Measurements from ENCODE around the gene NFIB. TPM values are rescaled to one million over a fixed set of nuclear protein-coding genes. Genes with fewer than 3 reads are reported as not detected.

Gene NFIB
- total and polyA plus RNA-seq, 2 experiments from 2014 or later, result 15.2 to 27.3 TPM

DNA sequence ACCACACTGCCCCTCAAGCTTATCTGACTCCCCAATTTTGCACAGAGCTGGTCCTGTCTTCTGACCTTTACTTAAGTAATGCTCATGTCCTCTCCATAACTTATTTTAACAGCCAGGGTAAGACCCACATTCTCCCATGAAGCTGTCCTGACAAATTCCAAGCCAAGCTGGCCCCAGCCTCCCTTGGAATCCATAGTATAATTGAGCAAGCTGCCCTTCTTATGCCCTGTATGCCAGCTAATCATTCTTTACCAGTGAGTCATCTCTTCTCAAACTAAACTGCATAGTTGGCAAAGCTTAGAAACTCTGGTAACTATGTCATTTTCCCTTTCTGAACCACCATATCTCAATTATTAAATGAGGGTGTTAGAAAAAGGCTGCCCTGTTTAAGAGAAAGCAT is 92.4 kb downstream of the NFIB start:
- H3K4me2 ChIP-seq, result no peak overlapping the region
- H3K36me3 ChIP-seq (replicated peaks; ENCODE audit: insufficient read depth, low read depth), result no peaks in the 10 kb centered on the region
- no peaks in the 10 kb centered on the region for H3K4me1 ChIP-seq (ENCODE audit: insufficient read depth)
- TF ChIP-seq, protein P1, sequence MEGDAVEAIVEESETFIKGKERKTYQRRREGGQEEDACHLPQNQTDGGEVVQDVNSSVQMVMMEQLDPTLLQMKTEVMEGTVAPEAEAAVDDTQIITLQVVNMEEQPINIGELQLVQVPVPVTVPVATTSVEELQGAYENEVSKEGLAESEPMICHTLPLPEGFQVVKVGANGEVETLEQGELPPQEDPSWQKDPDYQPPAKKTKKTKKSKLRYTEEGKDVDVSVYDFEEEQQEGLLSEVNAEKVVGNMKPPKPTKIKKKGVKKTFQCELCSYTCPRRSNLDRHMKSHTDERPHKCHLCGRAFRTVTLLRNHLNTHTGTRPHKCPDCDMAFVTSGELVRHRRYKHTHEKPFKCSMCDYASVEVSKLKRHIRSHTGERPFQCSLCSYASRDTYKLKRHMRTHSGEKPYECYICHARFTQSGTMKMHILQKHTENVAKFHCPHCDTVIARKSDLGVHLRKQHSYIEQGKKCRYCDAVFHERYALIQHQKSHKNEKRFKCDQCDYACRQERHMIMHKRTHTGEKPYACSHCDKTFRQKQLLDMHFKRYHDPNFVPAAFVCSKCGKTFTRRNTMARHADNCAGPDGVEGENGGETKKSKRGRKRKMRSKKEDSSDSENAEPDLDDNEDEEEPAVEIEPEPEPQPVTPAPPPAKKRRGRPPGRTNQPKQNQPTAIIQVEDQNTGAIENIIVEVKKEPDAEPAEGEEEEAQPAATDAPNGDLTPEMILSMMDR (IDR thresholded peaks at IDR 0.05; ENCODE audit: poor library complexity), result no peak
- TF ChIP-seq EZH2phosphoT487 (IDR thresholded peaks at IDR 0.05; ENCODE audit: low read depth, severe bottlenecking, unreplicated experiment), result no peak
- no peak for TF ChIP-seq EZH2 (IDR thresholded peaks at IDR 0.05; ENCODE audit: borderline replicate concordance)
- no peak overlapping the region for H2AFZ ChIP-seq
- H3K27me3 ChIP-seq, result no peaks in the 10 kb centered on the region
- H3K9me3 ChIP-seq (ENCODE audit: low read depth), result no peaks in the 10 kb centered on the region
- DNase-seq (ENCODE audit: low spot score), result no peak
- no peak overlapping the region for H3K27ac ChIP-seq
- H4K20me1 ChIP-seq (ENCODE audit: insufficient read depth, poor library complexity, severe bottlenecking), result peaks cover 8% of the 10 kb centered on the region
- H3K4me3 ChIP-seq, result no peak overlapping the region
- H3K79me2 ChIP-seq, result peaks cover 50% of the 10 kb centered on the region
- H3K9me2 ChIP-seq (replicated peaks; ENCODE audit: insufficient read depth), result no peaks in the 10 kb centered on the region

DNA sequence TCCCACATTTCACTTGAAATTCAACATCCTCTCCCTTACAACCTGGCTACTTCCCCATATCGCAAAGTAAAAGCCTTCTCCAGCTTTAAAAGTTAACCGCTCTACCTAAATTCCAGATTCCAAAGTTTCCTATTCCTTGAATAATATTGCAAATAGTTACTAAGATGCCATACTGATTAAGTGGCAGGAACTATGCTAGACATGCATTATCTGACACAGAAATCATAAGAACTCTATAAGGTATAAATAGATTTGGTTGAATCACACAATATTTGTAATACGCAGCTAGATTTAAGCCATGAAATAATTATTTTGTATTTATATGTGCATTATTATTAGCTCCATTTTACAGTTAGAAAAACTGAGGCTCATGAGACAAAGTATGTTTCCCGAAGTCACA is 92.8 kb downstream of the NFIB start:
- no peak overlapping the region for H3K4me2 ChIP-seq
- no peak overlapping the region for H2AFZ ChIP-seq
- H3K27me3 ChIP-seq, result no peaks in the 10 kb centered on the region
- no peaks in the 10 kb centered on the region for H3K36me3 ChIP-seq (replicated peaks; ENCODE audit: insufficient read depth, low read depth)
- DNase-seq (ENCODE audit: low spot score), result no peak
- no peaks in the 10 kb centered on the region for H3K4me1 ChIP-seq (ENCODE audit: insufficient read depth)
- H3K79me2 ChIP-seq, result peaks cover 48% of the 10 kb centered on the region
- H3K9me3 ChIP-seq (ENCODE audit: low read depth), result no peaks in the 10 kb centered on the region
- no peak overlapping the region for H3K27ac ChIP-seq
- 98% methylated on average over 4 of the region's 4 CpGs for WGBS (ENCODE audit: low lambda C conversion rate, missing lambda C conversion rate)
- TF ChIP-seq, protein P1 (IDR thresholded peaks at IDR 0.05; ENCODE audit: poor library complexity), result no peak
- TF ChIP-seq EZH2phosphoT487 (IDR thresholded peaks at IDR 0.05; ENCODE audit: low read depth, severe bottlenecking, unreplicated experiment), result no peak
- no peak for TF ChIP-seq EZH2 (IDR thresholded peaks at IDR 0.05; ENCODE audit: borderline replicate concordance)
- peaks cover 9% of the 10 kb centered on the region for H4K20me1 ChIP-seq (ENCODE audit: insufficient read depth, poor library complexity, severe bottlenecking)
- no peak overlapping the region for H3K4me3 ChIP-seq
- no peaks in the 10 kb centered on the region for H3K9me2 ChIP-seq (replicated peaks; ENCODE audit: insufficient read depth)

DNA sequence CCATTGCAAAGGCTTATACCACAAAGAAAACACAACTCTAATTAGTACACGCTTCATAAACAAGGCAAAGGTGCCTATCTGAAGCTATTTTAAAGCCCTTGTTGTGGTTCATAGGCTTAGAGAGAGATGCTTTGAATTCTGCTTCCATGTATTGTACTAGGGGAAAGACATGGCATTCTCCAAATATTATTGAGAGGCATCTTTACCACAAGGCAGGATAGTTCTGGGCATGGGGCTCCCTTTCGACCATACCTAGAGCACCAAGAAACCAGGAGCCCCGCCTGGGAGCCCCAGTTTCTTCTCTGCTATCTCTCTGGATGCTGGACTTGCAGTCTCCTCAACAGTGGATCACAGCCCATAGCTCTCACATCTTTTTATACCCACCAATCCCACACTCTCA is 93.7 kb downstream of the NFIB start:
- H3K9me3 ChIP-seq (ENCODE audit: low read depth), result no peaks in the 10 kb centered on the region
- H3K79me2 ChIP-seq, result peaks cover 52% of the 10 kb centered on the region
- no peaks in the 10 kb centered on the region for H3K4me1 ChIP-seq (ENCODE audit: insufficient read depth)
- TF ChIP-seq EZH2phosphoT487 (IDR thresholded peaks at IDR 0.05; ENCODE audit: low read depth, severe bottlenecking, unreplicated experiment), result no peak
- TF ChIP-seq, protein P1 (IDR thresholded peaks at IDR 0.05; ENCODE audit: poor library complexity), result no peak
- TF ChIP-seq EZH2 (IDR thresholded peaks at IDR 0.05; ENCODE audit: borderline replicate concordance), result no peak
- no peak overlapping the region for H3K4me2 ChIP-seq
- H2AFZ ChIP-seq, result no peak overlapping the region
- H3K27ac ChIP-seq, result no peak overlapping the region
- H4K20me1 ChIP-seq (ENCODE audit: insufficient read depth, poor library complexity, severe bottlenecking), result peaks cover 13% of the 10 kb centered on the region
- no peak for DNase-seq (ENCODE audit: low spot score)
- no peaks in the 10 kb centered on the region for H3K9me2 ChIP-seq (replicated peaks; ENCODE audit: insufficient read depth)
- no peak overlapping the region for H3K4me3 ChIP-seq
- H3K27me3 ChIP-seq, result no peaks in the 10 kb centered on the region
- no peaks in the 10 kb centered on the region for H3K36me3 ChIP-seq (replicated peaks; ENCODE audit: insufficient read depth, low read depth)
- WGBS (ENCODE audit: low lambda C conversion rate, missing lambda C conversion rate), result 97% methylated on average over 3 of the region's 3 CpGs

DNA sequence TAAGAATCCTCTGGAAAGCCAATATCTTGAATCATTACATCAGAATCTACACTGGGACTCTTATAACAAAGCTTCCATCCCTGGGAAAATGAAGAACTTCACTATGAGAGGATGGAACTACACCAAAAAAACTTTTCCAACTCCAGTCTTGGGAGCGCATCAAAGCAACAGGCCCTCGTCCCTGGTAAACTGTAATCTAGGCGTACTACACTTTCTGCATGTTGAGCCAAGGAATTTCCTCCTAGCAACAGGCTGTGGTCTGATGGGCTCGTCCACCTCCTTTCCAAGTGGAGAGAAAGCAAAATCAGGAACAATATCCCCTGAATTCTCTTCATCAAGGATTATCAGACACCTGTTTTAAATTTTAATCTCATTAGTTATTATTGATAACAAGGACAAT is 94.1 kb downstream of the NFIB start:
- peaks cover 54% of the 10 kb centered on the region for H3K79me2 ChIP-seq
- WGBS (ENCODE audit: low lambda C conversion rate, missing lambda C conversion rate), result 91% methylated on average over 4 of the region's 4 CpGs
- H3K36me3 ChIP-seq (replicated peaks; ENCODE audit: insufficient read depth, low read depth), result no peaks in the 10 kb centered on the region
- no peak overlapping the region for H3K4me2 ChIP-seq
- H3K4me3 ChIP-seq, result no peak overlapping the region
- H3K4me1 ChIP-seq (ENCODE audit: insufficient read depth), result no peaks in the 10 kb centered on the region
- no peak overlapping the region for H3K27ac ChIP-seq
- no peaks in the 10 kb centered on the region for H3K9me3 ChIP-seq (ENCODE audit: low read depth)
- H2AFZ ChIP-seq, result no peak overlapping the region
- peaks cover 13% of the 10 kb centered on the region for H4K20me1 ChIP-seq (ENCODE audit: insufficient read depth, poor library complexity, severe bottlenecking)
- TF ChIP-seq, protein P1 (IDR thresholded peaks at IDR 0.05; ENCODE audit: poor library complexity), result no peak
- TF ChIP-seq EZH2phosphoT487 (IDR thresholded peaks at IDR 0.05; ENCODE audit: low read depth, severe bottlenecking, unreplicated experiment) (no peak), EZH2 (IDR thresholded peaks at IDR 0.05; ENCODE audit: borderline replicate concordance) (no peak)
- H3K27me3 ChIP-seq, result no peaks in the 10 kb centered on the region
- no peak for DNase-seq (ENCODE audit: low spot score)
- H3K9me2 ChIP-seq (replicated peaks; ENCODE audit: insufficient read depth), result no peaks in the 10 kb centered on the region

Measured in hepatocyte (in vitro differentiated cells).